GM19455 (cell line): ENCODE measurements around the gene NKX6-2.
"Not testable (repeated sequence)": the region's sequence is repeated elsewhere in the genome, so short reads cannot be mapped to it uniquely, and the experiment has no call there.

Experiments used
- ATAC-seq: cut with Tn5 transposase; IDR thresholded peaks from one replicate; pipeline ENCODE4 v1.9.1; 2021; ENCODE audit not compliant: unreplicated experiment

NKX6-2 gene

DNA sequence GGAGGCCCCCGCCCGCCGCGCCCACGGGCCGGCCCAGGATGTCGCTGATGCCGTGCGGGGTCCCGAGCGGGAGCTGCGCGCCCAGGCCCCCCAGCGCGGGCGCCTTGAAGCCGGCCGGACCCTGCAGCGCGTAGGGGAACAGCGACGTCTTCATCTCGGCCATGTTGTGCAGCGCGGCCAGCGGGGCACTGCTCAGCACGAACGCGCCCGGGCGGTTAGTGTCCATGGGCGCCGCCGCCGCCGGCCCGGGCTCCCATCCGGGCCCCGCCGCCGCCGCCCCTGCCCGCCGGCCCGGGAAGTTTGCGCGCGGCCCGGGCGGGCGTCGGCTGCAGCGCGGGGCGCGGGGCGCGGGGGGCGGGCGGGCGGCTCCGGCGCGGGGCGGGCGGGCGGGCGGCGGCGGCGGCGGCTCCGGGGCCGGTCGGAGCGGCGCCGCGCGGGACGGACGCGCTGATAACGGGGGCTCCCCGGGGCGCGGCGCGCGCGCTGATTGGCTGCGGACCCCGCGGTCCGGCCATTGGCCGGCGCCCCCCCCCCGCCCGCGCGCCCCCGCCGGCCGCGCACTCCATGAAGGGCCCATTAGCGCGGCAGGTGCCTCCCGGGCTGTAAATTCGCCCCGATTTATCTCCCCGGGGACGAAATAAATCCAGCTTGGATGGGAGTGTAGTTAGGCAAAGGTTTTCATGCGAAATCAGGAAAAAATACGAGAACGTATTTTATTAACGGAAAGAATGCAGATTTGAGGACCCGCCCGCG, at the start of gene NKX6-2:
TSS of gene NKX6-2 (minus strand) at position 425 of the 753 bp plus-strand sequence. CDS start at position 226, 199 bp downstream.
- no peak for ATAC-seq

DNA sequence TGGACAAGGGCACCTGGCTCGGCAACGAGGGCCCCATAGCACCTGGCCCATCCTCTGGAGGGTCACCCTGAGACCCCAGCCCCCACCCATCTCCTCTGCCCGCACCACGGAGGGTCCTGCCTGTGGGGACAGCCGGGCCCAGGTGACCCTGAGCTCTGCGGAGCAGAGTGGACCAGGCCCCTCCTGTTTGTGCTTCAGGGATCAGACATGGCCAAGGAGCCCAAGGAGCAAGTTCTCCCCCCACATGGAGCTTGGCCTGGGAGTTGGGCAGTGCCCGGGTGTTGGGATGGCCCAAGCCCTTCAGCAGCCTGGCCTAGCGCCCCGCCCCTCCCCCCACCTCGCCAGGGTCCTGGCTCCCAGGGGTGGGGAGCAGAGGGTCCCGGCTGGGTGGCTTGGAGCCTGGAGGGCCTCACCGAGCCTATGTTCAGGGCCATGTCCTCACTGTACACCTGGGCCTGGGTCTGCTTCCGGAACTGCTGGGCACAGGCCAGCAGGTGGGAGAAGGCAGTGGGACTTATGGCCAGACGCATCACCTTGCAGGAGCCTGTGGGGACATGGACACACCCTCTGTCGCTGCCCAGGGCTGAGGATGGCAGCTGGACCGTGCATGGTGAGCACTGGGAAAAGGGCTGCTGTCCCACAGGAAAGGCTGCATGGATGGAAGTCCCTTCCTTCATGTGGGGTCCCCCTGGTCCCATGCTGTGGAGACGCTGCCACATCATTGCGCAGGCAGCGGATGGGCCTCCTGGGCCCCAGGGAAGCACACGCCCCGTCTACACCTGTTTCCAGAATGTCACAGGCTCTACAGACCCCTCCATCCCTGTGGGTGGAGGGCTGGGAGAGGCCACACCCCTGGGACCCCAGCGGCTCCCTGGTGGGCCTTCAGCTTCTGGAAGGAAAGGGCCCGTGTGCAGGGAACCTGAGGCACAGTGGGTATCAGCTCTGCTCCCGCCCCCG, 49.2 kb upstream of the NKX6-2 start:
- no peak for ATAC-seq

DNA sequence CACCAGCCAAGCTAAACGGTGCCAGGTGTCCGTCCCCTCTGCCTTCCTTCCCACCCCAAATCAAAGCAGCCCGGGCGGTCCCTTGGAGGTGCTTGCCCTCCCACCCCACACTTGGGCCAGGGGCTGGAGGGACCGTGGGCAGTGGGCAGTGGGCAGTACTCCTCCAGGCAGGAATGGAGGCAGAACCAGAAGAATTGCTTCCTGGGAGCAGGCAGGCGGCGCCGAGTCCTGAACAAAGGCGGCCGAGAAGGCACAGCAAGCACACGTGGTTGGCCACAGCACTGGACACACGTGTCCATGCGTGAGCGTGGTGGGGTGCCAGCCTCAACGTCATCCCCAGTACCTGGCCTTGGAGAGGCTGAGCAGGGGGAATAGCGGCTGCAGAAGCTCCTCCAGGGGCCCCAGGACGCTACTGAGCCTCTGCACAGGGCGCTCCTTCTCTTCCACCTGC, 48.4 kb upstream of the NKX6-2 start:
- no peak for ATAC-seq

DNA sequence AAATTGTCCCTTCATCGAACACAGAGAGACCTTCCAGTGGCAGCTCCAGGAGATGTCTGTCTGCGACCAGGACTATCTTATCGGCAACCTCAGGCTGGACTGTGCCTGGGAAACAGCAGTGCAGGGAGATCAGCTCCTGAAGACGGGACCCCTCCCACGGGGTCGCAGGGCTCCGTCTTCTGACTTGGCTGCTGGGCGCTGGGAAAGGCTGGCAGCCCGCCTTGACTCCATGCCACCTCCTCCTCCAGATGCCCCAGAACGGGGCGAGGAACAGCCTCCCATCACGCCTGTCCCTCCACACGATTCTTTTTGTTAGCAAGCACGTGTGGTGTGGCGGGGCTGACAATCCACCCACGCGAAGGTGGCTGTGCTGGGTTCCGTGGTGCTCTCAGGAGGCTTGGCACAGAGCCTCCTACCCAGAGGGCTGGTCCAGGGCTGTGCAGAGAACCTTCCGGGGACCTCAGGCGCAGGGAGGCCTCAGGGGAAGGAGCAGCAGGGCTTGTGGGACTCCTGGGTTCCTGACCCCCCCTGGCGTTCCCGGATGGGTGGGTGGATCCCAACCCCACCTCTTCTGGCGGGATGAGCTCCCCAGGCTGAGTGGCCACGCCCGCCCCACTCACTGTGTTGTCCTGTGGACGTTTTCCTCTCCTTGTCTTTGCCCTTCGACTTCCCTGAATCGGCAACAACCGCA, 47.6 kb upstream of the NKX6-2 start:
- ATAC-seq: no peak

DNA sequence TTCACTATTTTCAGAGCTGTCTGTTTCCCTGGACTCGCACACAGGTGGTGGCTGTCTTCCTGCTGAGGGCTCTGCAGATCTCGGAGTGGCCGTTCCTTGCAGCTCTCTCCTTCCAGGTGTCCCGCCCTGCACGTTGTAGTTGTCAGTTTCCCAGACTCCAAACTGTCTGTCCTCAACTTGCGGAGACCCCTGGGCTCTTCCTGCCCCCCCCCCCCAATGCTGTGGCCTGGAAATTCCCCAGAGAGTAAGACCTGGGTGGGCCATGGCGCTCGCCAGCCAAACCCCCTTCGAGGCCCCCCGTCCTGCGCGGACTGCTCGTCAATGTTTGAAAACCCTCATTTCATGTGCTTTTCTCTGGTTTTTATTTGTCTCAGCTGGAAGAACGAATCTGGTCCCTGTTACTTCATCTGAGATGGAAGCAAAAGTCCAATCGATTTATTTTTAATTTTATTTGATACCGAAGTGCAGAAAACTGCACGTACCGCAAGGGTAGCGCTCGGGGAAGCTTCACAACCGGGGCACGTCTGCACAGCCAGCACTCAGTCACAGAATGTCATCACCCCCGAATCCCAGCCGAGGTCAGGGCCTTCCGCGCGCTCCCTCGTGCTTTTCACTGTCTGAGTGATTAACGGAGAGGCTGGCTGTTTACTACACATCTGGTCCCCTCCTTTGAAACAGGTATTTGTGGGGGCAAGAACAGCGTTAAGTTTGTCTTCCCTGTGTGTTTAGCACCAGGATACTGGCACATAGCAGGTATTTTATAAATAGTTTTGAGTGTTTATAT, 46.4 kb upstream of the NKX6-2 start:
- ATAC-seq: no peak

DNA sequence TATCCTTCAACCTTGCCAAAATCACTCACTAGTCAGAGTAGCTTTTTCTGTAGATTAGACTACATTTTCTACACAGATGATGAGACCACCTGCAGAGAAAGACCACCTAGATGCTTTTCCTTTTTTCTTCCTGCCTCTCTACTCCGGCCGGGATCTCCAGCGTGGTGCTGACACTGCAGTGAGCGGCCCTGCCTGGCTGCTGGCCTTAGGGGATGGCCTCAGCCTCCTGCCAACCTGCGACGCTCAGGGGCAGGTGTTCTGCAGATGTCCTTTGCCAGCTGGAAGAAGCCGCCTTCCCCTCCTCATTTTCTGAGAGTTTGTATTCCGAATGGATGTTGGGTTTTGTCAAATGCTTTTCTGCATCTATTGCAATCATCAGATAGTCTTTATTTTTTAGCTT, 43.5 kb upstream of the NKX6-2 start:
- no peak for ATAC-seq

DNA sequence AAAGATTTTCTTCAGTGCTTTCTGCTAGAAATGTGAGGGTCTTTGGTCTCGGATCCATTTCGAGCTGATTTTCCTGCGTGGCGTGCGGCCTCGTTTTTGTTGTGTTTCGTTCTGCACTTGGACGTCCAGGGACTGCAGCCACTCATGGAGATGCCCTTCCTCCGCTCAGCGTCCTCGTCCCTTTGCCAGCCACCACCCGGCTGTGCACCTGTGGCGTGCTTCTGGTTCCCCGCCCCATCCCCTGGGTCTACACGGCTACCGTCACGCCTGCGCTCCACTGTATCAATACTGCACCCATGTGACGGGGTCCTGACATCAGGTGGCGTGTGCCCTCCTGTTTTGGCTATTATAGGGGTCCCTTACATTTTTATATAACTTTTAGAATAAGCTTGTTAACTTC, 42.7 kb upstream of the NKX6-2 start:
- no peak for ATAC-seq

DNA sequence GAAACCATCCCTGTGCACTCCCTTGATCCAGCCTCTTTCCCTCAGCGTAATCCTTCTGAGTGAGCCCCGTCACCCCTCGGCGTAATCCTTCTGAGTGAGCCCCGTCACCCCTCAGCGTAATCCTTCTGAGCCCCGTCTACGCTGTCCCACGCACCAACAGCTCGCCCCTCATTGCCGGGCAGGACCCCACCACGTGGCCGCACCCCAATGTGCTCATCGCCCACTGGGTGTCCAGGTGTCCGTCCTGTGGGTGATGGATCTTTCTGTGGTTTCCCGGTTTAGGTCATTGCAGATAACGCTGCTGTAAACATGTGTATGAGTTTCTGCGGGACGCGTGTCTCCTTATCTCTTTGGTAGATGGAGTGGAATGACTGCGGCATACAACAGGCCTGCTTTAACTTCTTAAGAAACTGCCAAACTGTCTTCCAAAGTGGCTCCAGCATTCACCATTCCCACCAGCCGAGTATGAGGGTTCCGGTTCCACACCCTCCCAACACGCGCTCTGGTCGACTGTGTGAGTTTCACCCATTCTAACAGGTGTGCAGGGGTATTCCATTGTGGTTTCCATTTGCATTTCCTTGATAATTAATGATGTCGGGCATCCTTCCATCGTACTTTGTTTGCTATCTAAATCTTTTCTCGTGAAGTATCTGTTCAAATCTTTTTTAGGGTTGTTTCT, 42.1 kb upstream of the NKX6-2 start:
- no peak for ATAC-seq

DNA sequence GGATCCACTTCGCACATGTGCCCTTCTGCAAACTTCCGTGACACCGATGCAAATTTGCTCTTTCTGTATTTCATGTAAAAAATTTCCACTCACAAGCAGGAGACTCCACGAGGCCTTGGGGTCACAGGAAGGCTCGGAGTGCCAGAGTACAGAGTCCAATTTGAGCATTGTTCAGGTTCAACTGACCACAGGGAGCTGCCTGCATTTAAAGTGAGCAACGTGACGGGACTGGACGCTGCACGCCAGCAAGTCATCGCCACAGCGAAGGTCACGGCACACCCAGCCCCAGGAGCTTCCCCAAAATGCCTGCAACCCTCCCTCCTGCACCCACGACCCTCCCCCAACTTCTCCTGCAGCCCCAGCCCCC, 41.5 kb upstream of the NKX6-2 start:
- ATAC-seq: no peak

DNA sequence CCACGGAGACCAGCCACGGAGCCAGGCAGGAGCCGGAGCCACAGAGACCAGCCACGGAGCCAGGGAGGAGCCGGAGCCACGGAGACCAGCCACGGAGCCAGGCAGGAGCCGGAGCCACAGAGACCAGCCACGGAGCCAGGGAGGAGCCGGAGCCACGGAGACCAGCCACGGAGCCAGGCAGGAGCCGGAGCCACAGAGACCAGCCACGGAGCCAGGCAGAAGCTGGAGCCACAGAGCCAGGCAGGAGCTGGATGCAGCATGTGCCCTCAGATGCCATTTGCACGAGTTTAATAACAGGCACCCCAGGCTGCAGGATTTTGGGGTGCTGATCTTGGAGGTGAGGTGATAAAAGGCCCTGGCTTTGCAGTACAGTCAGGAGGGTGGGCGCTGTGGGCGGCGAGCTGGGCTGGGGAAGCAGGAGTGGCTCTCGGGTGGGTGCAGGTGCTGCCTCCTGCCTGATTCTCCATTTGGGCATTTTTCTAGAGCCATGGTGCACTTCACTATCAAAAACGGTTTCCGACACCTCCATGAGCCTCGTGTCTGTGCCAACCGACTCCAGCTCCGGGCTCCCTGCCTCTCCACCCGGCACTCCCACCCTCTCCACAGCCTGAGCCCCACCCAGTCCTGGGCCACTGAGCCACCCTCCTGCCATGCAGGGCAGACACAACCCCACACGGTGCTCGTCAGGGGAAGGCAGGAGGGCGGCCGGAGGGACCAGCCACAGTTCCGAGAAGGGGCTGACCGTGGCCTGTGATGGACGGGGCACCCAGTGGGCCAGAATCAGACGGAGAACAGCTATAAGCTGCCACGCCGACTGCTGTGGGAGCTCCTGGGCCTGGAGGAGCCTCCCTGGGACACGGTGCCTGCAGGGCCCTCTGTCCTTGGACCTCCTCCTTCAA, 40.8 kb upstream of the NKX6-2 start:
- ATAC-seq: no peak

DNA sequence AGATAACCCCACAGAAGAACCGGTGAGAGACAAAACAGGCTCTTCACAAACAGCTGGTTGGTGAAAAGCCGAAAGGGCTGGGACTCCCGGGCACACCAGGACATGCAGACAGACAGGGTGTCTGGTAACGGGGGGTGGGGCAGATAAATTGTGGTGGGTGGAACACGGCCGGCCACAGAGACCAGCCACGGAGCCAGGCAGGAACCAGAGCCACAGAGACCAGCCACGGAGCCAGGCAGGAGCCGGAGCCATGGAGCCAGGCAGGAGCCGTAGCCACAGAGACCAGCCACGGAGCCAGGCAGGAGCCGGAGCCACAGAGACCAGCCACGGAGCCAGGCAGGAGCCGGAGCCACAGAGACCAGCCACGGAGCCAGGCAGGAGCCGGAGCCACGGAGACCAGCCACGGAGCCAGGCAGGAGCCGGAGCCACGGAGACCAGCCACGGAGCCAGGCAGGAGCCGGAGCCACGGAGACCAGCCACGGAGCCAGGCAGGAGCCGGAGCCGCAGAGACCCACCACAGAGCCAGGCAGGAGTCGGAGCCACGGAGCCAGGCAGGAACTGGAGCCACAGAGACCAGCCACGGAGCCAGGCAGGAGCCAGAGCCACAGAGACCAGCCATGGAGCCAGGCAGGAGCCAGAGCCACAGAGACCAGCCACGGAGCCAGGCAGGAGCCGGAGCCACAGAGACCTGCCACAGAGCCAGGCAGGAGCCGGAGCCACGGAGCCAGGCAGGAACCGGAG, 40.0 kb upstream of the NKX6-2 start:
- ATAC-seq: not testable (repeated sequence)

DNA sequence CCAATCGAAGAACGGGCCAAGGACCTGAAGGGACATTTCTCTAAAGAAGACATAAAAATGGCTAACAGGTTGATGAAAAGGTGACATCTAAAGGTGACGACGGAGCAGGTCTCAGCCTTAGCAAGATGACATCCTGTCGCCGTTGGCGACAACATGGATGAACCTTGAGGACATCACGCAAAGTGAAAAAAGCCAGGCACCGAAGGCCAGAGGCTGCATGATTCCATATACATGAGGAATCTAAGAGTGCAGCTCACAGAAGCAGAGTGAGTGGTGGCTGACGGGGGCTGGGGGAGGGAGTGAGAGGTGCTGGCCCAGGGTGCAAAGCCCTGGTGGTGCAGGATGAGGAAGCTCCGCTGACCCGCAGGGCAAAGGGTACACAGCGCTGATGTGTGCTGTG, 34.1 kb upstream of the NKX6-2 start:
- ATAC-seq: no peak

DNA sequence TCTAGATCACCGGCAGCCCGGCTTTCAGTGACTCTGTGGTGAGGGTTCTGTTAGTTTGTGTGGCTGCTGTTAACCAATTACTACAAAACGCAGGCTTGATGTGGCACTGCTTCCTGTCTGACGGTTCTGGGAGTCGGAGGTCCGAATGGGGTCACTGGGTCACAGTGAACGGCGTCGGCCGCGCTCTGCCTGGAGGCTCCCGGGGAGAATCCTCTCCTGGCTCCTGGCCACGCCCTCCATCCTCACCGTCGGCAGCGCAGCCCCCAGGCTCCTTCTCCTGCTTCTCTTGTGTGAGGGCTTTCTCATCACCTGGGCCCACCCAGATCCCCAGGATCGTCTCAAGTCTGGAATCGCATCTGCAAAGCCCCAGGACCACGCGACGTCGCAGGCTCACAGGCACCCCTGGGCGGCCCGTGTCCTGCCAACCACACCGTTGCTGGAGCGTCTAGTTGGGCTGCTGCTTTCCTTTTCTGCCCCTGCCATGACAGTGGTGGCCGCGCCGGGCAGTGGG, 31.8 kb upstream of the NKX6-2 start:
- no peak for ATAC-seq

DNA sequence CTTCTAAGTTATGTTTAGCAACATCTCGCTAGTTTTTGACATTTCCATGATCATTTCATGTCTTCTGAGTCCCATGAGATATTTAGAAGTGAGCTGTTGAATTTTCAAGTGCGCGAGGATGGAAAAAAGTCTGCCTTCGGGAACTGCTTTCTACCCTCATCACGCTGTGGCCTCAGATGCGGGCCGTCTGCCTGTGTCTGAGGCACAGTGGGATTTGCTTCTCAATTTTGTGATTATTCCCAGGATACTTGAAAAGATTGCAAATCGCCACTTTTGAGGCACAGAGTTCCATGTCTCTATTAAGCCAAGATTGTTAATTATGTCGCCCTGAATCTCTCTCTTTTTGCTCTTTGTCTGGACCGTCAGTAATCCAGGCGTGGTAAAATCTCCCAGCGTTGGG, 30.8 kb upstream of the NKX6-2 start:
- ATAC-seq: no peak

DNA sequence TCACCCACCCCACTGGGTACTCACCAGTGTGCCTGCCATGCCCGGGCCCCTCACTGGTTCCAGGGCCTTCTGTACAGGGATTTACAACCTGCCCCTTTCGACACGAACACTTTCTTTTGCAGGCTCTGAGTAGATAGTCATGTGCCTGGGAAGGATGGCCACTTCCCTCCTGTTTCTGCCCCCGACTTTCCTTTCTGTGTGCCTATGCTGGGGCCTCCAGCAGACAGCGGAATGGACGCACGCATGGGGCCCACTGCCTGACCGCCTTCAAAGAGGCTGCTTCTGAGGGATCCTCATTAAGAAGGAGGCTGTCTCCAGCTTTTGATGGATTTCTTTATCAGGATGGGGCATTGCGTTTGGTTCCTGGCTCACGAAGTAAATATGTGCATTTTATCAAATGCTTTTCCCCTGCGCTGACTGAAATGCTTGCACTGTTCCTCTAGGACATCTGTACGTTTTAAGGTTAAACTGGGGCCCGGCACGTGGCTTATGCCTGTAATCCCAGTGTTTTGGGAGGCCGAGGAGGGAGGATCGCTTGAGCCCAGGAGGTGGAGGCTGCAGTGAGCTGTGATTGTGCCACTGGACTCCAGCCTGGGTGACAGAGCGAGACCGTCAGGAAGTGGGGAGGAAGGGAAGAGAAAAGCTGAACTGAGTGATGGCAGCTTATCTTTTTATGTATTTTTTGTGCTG, 29.4 kb upstream of the NKX6-2 start:
- ATAC-seq: no peak

DNA sequence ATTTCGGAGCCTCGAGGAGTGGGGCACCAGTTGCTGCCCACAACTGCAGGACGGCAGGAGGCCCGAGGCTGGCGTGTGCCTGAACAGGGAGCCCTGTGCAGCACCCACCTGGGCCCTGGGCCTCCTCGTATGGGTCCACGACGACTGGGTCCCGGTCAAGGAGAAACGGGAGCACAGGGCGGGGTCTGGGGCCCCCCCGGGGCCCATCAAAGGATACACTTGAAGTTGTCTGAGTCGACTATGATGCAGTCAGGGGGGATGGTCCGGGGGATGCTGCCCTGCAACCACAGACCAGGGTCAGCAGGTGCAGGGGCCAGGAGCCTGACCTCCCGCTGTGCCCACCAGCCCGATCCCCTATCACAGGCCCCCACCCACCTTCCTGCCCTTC, 28.5 kb upstream of the NKX6-2 start:
- no peak for ATAC-seq

DNA sequence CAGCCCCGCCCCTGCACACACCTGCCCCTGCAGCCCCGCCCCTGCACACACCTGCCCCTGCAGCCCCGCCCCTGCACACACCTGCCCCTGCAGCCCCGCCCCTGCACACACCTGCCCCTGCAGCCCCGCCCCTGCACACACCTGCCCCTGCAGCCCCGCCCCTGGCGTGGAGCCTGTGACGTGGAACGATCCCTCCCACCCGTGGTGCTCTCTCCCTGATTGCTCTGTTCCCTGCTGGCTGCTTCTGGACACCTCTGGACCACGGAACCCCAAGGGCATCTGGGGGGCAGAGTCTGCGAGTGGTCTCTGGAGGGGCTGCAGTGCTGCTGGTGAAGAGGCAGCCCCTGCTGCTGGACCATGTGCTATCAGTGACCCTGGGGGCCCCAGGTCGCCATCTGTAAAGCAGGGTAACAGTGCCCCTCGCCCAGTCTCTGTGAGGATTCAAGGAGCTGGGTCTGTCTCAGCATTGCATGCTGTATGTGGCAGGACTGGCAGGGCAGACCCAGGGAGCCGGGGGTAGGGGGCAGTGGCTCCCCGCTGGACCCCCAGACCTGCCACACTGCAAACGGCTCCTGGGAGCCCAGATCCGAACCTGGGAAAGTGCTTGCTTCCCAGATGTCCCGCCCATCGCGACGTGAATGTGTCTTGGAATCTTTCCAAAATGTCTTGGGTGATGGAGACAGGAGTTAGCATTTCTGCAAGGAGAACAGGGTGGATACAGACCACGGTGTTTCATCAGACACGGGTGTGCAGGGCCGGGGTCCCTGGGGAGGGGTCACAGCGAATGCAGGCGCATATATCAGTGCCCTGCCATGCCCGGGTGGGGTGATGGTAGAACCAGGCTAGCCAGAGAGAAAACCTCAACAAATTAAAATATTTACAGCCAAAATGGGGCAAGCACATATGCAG, 27.9 kb upstream of the NKX6-2 start:
- no peak for ATAC-seq
